K562 (cell line): ENCODE results near the gene PRKAG2.

Experiments used
- CTBP1 ChIP-seq: fragments of 450-650 bp; IDR thresholded peaks from 2 replicates; pipeline ENCODE4 v1.6.1; 2016; ENCODE audit warnings: borderline replicate concordance
- ETV6 ChIP-seq, 3 experiments: fragments of 150-350 bp in 1 of 3; sonication (generic) in 1 of 3; formaldehyde crosslinking in 1 of 3; IDR thresholded peaks; 2 replicates each; pipeline versions ENCODE4 v1.6.1 to v1.8.0; 2014 to 2022; ENCODE audit warnings: borderline replicate concordance in 2 of 3, low read depth in 2 of 3, antibody characterized with exemption in 1 of 3, low read length in 1 of 3, mild to moderate bottlenecking in 1 of 3, missing genetic modification reagents in 1 of 3
- GABPA ChIP-seq: fragments of 200-800 bp; sonication (Bioruptor generic); conservative IDR thresholded peaks from 2 replicates; pipeline ENCODE4 v1.6.1; 2016; ENCODE audit warnings: low read depth, missing genetic modification characterization, missing compliant biosample characterization
- PCBP2 ChIP-seq: fragments of 200-400 bp; formaldehyde crosslinking; IDR thresholded peaks from 2 replicates; pipeline ENCODE4 v1.6.1; 2018; ENCODE audit warnings: low read length, low read depth, mild to moderate bottlenecking, moderate library complexity; ENCODE audit not compliant: poor library complexity, severe bottlenecking
- PML ChIP-seq: IDR thresholded peaks from 2 replicates; pipeline ENCODE4 v1.6.1; 2012; ENCODE audit warnings: low read length, inconsistent platforms
- RAD21 ChIP-seq, 2 experiments: fragments of 250-450 bp in 1 of 2; fragments of 450-650 bp in 1 of 2; sonication (Bioruptor Pico) in 1 of 2; formaldehyde crosslinking in 1 of 2; IDR thresholded peaks in 1 of 2; conservative IDR thresholded peaks in 1 of 2; 2 replicates each; pipeline versions ENCODE4 v1.4.0 to v1.8.0; 2020 to 2022; ENCODE audit warnings: mild to moderate bottlenecking in 2 of 2, moderate library complexity in 1 of 2
- TF ChIP-seq, protein P1 (sequence below), 3 experiments: IDR thresholded peaks in 2 of 3; conservative IDR thresholded peaks in 1 of 3; 2 replicates each; pipeline ENCODE4 v1.5.1; 2011 to 2012; ENCODE audit warnings: low read length in 3 of 3, mild to moderate bottlenecking in 3 of 3, control low read depth in 2 of 3, improper control_type of control experiment in 1 of 3, inconsistent platforms in 1 of 3, low read depth in 1 of 3, mixed read lengths in 1 of 3, moderate library complexity in 1 of 3; ENCODE audit not compliant: insufficient read depth in 2 of 3
- TF ChIP-seq, protein P2 (sequence below): IDR thresholded peaks from 3 replicates; pipeline ENCODE4 v1.6.1; 2011; ENCODE audit warnings: borderline replicate concordance, mild to moderate bottlenecking, moderate library complexity; ENCODE audit not compliant: insufficient read length; ENCODE audit errors: extremely low read depth

GRCh38 chr7:151756076-151756731 lies 120.7 kb downstream of the PRKAG2 start:
- TF ChIP-seq GABPA: no peak; the same call in 1 of the 2 replicates
- TF ChIP-seq RAD21 (CRISPR knock-in tag; conservative IDR thresholded peaks at IDR 0.05 in 1 of 2, IDR thresholded peaks at IDR 0.05 in 1 of 2): no peak
- TF ChIP-seq, protein P1, sequence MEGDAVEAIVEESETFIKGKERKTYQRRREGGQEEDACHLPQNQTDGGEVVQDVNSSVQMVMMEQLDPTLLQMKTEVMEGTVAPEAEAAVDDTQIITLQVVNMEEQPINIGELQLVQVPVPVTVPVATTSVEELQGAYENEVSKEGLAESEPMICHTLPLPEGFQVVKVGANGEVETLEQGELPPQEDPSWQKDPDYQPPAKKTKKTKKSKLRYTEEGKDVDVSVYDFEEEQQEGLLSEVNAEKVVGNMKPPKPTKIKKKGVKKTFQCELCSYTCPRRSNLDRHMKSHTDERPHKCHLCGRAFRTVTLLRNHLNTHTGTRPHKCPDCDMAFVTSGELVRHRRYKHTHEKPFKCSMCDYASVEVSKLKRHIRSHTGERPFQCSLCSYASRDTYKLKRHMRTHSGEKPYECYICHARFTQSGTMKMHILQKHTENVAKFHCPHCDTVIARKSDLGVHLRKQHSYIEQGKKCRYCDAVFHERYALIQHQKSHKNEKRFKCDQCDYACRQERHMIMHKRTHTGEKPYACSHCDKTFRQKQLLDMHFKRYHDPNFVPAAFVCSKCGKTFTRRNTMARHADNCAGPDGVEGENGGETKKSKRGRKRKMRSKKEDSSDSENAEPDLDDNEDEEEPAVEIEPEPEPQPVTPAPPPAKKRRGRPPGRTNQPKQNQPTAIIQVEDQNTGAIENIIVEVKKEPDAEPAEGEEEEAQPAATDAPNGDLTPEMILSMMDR (IDR thresholded peaks at IDR 0.05 in 2 of 3, conservative IDR thresholded peaks at IDR 0.05 in 1 of 3; ENCODE audit: insufficient read depth in 2 of 3, low read depth in 1 of 3, low read length in 3 of 3): no peak
- no peak for TF ChIP-seq PML
- TF ChIP-seq PCBP2: no peak
- no peak for TF ChIP-seq ETV6 (IDR thresholded peaks at IDR 0.05; ENCODE audit: borderline replicate concordance in 1 of 2, low read depth in 2 of 2, low read length in 1 of 2)
- TF ChIP-seq ETV6 (CRISPR knock-in tag; IDR thresholded peaks at IDR 0.05; ENCODE audit: borderline replicate concordance): no peak
- TF ChIP-seq CTBP1: no peak
- TF ChIP-seq, protein P2, sequence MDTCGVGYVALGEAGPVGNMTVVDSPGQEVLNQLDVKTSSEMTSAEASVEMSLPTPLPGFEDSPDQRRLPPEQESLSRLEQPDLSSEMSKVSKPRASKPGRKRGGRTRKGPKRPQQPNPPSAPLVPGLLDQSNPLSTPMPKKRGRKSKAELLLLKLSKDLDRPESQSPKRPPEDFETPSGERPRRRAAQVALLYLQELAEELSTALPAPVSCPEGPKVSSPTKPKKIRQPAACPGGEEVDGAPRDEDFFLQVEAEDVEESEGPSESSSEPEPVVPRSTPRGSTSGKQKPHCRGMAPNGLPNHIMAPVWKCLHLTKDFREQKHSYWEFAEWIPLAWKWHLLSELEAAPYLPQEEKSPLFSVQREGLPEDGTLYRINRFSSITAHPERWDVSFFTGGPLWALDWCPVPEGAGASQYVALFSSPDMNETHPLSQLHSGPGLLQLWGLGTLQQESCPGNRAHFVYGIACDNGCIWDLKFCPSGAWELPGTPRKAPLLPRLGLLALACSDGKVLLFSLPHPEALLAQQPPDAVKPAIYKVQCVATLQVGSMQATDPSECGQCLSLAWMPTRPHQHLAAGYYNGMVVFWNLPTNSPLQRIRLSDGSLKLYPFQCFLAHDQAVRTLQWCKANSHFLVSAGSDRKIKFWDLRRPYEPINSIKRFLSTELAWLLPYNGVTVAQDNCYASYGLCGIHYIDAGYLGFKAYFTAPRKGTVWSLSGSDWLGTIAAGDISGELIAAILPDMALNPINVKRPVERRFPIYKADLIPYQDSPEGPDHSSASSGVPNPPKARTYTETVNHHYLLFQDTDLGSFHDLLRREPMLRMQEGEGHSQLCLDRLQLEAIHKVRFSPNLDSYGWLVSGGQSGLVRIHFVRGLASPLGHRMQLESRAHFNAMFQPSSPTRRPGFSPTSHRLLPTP: no peak
